Esophagus squamous epithelium (tissue), 5 donors: ENCODE measurements around the gene MRPL41. TPM values are rescaled to one million over a fixed set of nuclear protein-coding genes. Genes with fewer than 3 reads are reported as not detected.
"Not testable (repeated sequence)": the region's sequence is repeated elsewhere in the genome, so short reads cannot be mapped to it uniquely, and the experiment has no call there.

Experiments
- DNase-seq: peaks from one replicate; lab custom pipeline; 2025; lab: John Stamatoyannopoulos, UW
- H3K27ac ChIP-seq, 4 donors: fragments of 200-600 bp; sonication (generic); one replicate each; pipeline ENCODE4 v1.5.1; 2016 to 2019; ENCODE audit warnings: mild to moderate bottlenecking in 1 of 4
- H3K27me3 ChIP-seq, 4 donors: fragments of 200-600 bp; sonication (generic); 1 replicate in 3 of 4; 2 replicates in 1 of 4; pipeline versions ENCODE4 v1.5.1 to v1.6.0; 2017 to 2021; ENCODE audit warnings: antibody characterized with exemption in 1 of 4
- H3K36me3 ChIP-seq, 3 donors: fragments of 200-600 bp; sonication (generic); one replicate each; pipeline ENCODE4 v1.5.1; 2016 to 2019
- H3K4me1 ChIP-seq, 3 donors: fragments of 200-600 bp; sonication (generic); one replicate each; pipeline ENCODE4 v1.5.1; 2017 to 2019
- H3K4me3 ChIP-seq, 4 donors: fragments of 200-600 bp; sonication (generic); 1 replicate in 3 of 4; 2 replicates in 1 of 4; pipeline ENCODE4 v1.5.1; 2016 to 2019; ENCODE audit warnings: mild to moderate bottlenecking in 2 of 4, moderate library complexity in 1 of 4
- H3K9me3 ChIP-seq, 3 donors: fragments of 200-600 bp; sonication (generic); one replicate each; pipeline ENCODE4 v1.5.1; 2016 to 2019
- POLR2A ChIP-seq, 4 donors: fragments of 450-650 bp; IDR thresholded peaks; one replicate each; pipeline ENCODE4 v1.6.1; 2017; ENCODE audit warnings: antibody characterized with exemption in 4 of 4, mild to moderate bottlenecking in 4 of 4, moderate library complexity in 3 of 4
- WGBS, 2 donors: methylation state at CpG; one replicate each; pipeline ENCODE4 v1.1.5; 2018; 5-methylcytosine and 5-hydroxymethylcytosine counted together
- intact Hi-C: fragments of 100-400 bp; cut with DNase I; formaldehyde crosslinking; loops from one replicate; pipeline ENCODE4 v1.15.0; 2022
- total RNA-seq, 4 donors: library from RNA; depleted of rRNA; stranded (reverse); fragments of >200 nt; gene quantifications; one replicate each; pipeline ENCODE4 v1.1.0, GENCODE V29; 2016
- TF ChIP-seq, protein P1 (sequence below), 6 experiments: fragments of 450-650 bp in 4 of 6; fragments of 200-600 bp in 2 of 6; sonication (generic) in 2 of 6; IDR thresholded peaks; one replicate each; pipeline ENCODE4 v1.5.1; 2016 to 2019; ENCODE audit warnings: antibody characterized with exemption in 6 of 6, mild to moderate bottlenecking in 4 of 6, moderate library complexity in 4 of 6
- donor health status: DM: yes; HTN: yes; CAD: no.

Gene MRPL41
- total RNA-seq, 4 donors from 2014 or later: 31.6 to 48.6 (median 37.1) TPM

DNA sequence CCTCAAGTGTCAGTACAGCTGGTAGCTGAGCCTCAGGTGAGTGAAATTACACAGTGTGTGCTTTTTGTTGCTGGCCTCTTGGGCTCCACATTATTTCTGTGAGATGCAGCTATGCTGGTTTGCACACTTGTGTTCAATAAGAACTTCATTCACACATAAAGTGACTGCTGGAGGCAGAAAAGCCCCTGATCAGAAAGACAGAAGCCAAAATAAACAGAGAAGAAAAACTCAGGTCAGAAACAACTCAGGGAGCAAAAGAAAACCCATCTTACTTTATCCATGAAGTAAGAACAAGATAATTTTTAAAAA is 16.6 kb upstream of the MRPL41 start:
- no peak for TF ChIP-seq POLR2A (IDR thresholded peaks at IDR 0.05)
- TF ChIP-seq, protein P1, sequence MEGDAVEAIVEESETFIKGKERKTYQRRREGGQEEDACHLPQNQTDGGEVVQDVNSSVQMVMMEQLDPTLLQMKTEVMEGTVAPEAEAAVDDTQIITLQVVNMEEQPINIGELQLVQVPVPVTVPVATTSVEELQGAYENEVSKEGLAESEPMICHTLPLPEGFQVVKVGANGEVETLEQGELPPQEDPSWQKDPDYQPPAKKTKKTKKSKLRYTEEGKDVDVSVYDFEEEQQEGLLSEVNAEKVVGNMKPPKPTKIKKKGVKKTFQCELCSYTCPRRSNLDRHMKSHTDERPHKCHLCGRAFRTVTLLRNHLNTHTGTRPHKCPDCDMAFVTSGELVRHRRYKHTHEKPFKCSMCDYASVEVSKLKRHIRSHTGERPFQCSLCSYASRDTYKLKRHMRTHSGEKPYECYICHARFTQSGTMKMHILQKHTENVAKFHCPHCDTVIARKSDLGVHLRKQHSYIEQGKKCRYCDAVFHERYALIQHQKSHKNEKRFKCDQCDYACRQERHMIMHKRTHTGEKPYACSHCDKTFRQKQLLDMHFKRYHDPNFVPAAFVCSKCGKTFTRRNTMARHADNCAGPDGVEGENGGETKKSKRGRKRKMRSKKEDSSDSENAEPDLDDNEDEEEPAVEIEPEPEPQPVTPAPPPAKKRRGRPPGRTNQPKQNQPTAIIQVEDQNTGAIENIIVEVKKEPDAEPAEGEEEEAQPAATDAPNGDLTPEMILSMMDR (IDR thresholded peaks at IDR 0.05): no peak
- H3K36me3 ChIP-seq: peaks cover 0 to 3% (median 0%) of the 10 kb centered on the region in 3 donors
- no peak overlapping the region for H3K27ac ChIP-seq
- no peaks in the 10 kb centered on the region for H3K27me3 ChIP-seq
- H3K4me3 ChIP-seq: no peak overlapping the region
- H3K9me3 ChIP-seq: no peaks in the 10 kb centered on the region
- intact Hi-C loops: no loop called here
- H3K4me1 ChIP-seq: peaks cover 0 to 20% (median 3%) of the 10 kb centered on the region in 3 donors
- DNase-seq: no peak

DNA sequence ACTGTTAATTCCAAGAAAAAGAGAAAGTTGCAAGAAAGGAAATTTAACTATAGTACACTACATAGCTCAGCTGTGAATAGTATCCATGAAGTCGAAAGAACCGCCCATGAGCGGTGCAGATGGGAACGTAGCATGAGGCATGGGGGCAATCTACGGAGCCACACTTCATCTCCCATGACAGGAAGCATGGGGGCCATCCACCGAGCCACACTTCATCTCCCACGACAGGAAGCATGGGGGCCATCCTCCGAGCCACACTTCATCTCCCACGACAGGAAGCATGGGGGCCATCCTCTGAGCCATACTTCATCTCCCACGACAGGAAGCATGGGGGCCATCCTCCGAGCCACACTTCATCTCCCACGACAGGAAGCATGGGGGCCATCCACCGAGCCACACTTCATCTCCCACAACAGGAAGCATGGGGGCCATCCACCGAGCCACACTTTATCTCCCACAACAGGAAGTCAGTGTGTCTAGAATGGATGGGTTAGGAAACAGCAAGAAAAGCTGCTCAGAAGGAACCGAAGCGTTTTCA is 15.0 kb upstream of the MRPL41 start:
- H3K27ac ChIP-seq, H3K27me3 ChIP-seq, H3K4me3 ChIP-seq, H3K36me3 ChIP-seq, H3K9me3 ChIP-seq, DNase-seq, intact Hi-C loops: not testable (repeated sequence)
- 71 to 75% methylated on average over 12 to 16 of the region's 16 CpGs for WGBS, 2 donors
- peaks cover 0 to 11% (median 3%) of the 10 kb centered on the region in 3 donors for H3K4me1 ChIP-seq

DNA sequence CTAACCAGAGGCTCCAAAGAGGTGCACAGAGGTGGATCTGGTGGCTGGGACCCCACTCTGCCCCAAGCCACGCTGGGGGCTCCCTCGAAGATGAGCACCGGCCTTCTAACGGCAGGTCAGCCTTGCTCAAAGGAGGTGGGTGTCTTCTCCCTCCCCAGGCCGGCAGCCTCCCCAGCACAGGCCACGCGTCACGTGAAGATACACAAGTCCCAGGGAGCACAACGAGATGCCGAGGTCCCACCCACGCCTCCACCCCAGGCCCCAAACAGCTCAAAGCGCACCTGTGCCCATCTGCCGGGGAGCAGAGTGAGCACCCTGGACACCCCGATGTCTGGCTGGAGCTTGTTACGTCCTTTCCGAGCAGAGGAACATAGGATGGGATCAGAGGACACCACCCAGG is 13.6 kb upstream of the MRPL41 start:
- H3K4me3 ChIP-seq: no peak overlapping the region
- DNase-seq: no peak
- H3K9me3 ChIP-seq: no peaks in the 10 kb centered on the region
- no peaks in the 10 kb centered on the region for H3K27me3 ChIP-seq
- H3K36me3 ChIP-seq: peaks cover 0 to 17% (median 0%) of the 10 kb centered on the region in 3 donors
- intact Hi-C loops: no loop called here
- WGBS, 2 donors: 100% methylated on average over 1 of the region's 16 CpGs; no CpG with 5 or more reads in 1 of the 2 donors
- TF ChIP-seq, protein P1 (IDR thresholded peaks at IDR 0.05): no peak
- TF ChIP-seq POLR2A (IDR thresholded peaks at IDR 0.05): no peak
- H3K4me1 ChIP-seq: peaks cover 0 to 11% (median 3%) of the 10 kb centered on the region in 3 donors
- H3K27ac ChIP-seq: no peak overlapping the region

DNA sequence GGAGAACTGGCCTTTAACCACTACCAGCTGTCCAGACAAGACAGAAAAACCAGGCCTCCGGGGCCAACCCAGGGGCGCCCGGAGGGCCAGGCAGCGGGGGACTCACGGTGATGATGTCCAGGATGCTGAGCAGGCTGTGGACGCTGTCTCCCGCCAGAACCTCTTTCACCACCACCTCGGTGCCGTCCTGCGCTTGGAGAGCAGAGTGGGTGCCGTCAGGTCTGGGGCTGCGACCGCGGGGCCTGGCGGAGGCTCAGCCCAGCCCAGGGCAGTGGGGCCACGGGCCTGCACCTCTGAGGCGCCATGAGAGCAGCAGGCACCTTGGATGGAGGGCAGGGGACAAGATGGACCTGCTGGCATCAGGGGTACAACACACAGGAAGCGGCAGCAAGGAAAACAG is 11.1 kb upstream of the MRPL41 start:
- WGBS, 2 donors: 87 to 88% methylated on average over 3 to 13 of the region's 18 CpGs
- no peak for DNase-seq

DNA sequence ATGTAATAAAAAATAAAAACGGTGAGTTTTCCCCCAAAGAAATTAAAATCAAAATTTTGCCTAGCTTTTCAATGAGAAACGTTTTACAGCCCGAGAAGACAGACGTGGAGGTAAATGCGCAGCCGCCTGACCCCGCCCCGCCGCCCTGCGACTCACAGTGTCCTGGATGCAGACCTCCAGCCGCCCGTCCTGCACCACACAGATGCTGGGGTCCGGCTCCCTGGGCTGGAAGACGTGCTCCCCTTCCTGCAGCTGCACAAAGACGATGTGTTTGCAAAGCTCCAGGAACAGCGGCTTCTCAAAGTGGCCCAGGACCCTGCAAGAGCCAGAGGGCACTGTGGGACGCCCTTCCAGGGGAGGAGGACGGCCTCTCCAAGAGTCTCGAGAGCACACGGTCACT is 9.2 kb upstream of the MRPL41 start:
- intact Hi-C loops: no loop called here
- H3K9me3 ChIP-seq: no peaks in the 10 kb centered on the region
- DNase-seq: no peak
- H3K4me1 ChIP-seq: peaks cover 0 to 1% (median 0%) of the 10 kb centered on the region in 3 donors
- peaks cover 0 to 25% (median 0%) of the 10 kb centered on the region in 3 donors for H3K36me3 ChIP-seq
- H3K27ac ChIP-seq: no peak overlapping the region
- WGBS, 2 donors: 91 to 92% methylated on average over 14 to 15 of the region's 20 CpGs
- TF ChIP-seq, protein P1 (IDR thresholded peaks at IDR 0.05): no peak
- H3K4me3 ChIP-seq: no peak overlapping the region
- H3K27me3 ChIP-seq: no peaks in the 10 kb centered on the region

More for the DNA sequence above, 11.1 kb upstream of the MRPL41 start:
- H3K36me3 ChIP-seq: peaks cover 0 to 25% (median 0%) of the 10 kb centered on the region in 3 donors
- H3K9me3 ChIP-seq: no peaks in the 10 kb centered on the region
- no peak overlapping the region for H3K4me3 ChIP-seq
- intact Hi-C loops: no loop called here
- H3K4me1 ChIP-seq: no peaks in the 10 kb centered on the region
- TF ChIP-seq, protein P1 (IDR thresholded peaks at IDR 0.05): no peak
- no peak for TF ChIP-seq POLR2A (IDR thresholded peaks at IDR 0.05)
- H3K27me3 ChIP-seq: no peaks in the 10 kb centered on the region
- no peak overlapping the region for H3K27ac ChIP-seq
